H1 (cell line): ENCODE data around the gene COX6A2. TPM values are rescaled to one million over a fixed set of nuclear protein-coding genes. Genes with fewer than 3 reads are reported as not detected.

Source experiments
- BACH1 ChIP-seq: IDR thresholded peaks from 2 replicates; pipeline ENCODE4 v1.6.1; 2012; ENCODE audit warnings: low read length, improper control_type of control experiment
- CBX5 ChIP-seq: fragments of 300-800, 300-1000 bp; sonication (generic); IDR thresholded peaks from 2 replicates; pipeline ENCODE4 v1.7.1; 2016; ENCODE audit warnings: antibody characterized with exemption, low read length, low read depth
- CEBPB ChIP-seq: IDR thresholded peaks from 2 replicates; pipeline ENCODE4 v1.6.1; 2012; ENCODE audit warnings: low read depth, low read length
- CHD2 ChIP-seq: IDR thresholded peaks from 2 replicates; pipeline ENCODE4 v1.6.1; 2012; ENCODE audit warnings: low read length, improper control_type of control experiment
- CHD7 ChIP-seq: fragments of 300-600 bp; sonication (generic); IDR thresholded peaks from 2 replicates; pipeline ENCODE4 v1.7.1; 2012; ENCODE audit warnings: low read length, moderate library complexity, mild to moderate bottlenecking, inconsistent platforms; ENCODE audit not compliant: insufficient replicate concordance
- JUND ChIP-seq: IDR thresholded peaks from 2 replicates; pipeline ENCODE4 v1.6.1; 2011; ENCODE audit warnings: mild to moderate bottlenecking, improper control_type of control experiment, low read length
- MAFK ChIP-seq: IDR thresholded peaks from 2 replicates; pipeline ENCODE4 v1.6.1; 2012; ENCODE audit warnings: low read depth, mild to moderate bottlenecking, improper control_type of control experiment, low read length
- RFX5 ChIP-seq: IDR thresholded peaks from 2 replicates; pipeline ENCODE4 v1.6.1; 2011; ENCODE audit warnings: low read depth, low read length, improper control_type of control experiment, borderline replicate concordance
- TBP ChIP-seq: IDR thresholded peaks from 2 replicates; pipeline ENCODE4 v1.6.1; 2011; ENCODE audit warnings: low read depth, low read length, improper control_type of control experiment
- TCF12 ChIP-seq: IDR thresholded peaks from 2 replicates; pipeline ENCODE4 v1.6.1; 2011; ENCODE audit warnings: low read depth, mild to moderate bottlenecking, low read length
- USF2 ChIP-seq: IDR thresholded peaks from 2 replicates; pipeline ENCODE4 v1.6.1; 2011; ENCODE audit warnings: low read length, improper control_type of control experiment
- polyA plus RNA-seq, 7 experiments: library from polyadenylated mRNA; depleted of rRNA in 3 of 7; stranded (reverse) in 5 of 7; unstranded in 2 of 7; fragments of >200 nt in 5 of 7; fragments of 200-250 nt in 2 of 7; gene quantifications; 1 replicate in 5 of 7; 2 replicates in 1 of 7; 4 replicates in 1 of 7; pipeline versions ENCODE4 v1.2.1 to v1.2.3, GENCODE V29; 2011 to 2013; ENCODE audit warnings: missing spikeins in 2 of 7, mixed read lengths in 2 of 7
- total RNA-seq: library from RNA; stranded (reverse); fragmentation: NEBNext Ultra II Directional; extraction: Animal tissue kit (Norgen Biotek cat#: 25700); gene quantifications from 2 replicates; pipeline ENCODE4 v1.2.1, GENCODE V29; 2021

COX6A2 gene
- total and polyA plus RNA-seq, 2 of the 8 experiments (the other 6 are each of a cell fraction or from before 2014, with no cell fraction given), result 0.79 TPM; not detected in 1

- TF ChIP-seq CHD7 (no peak), MAFK (no peak), CEBPB (no peak), JUND (no peak), TCF12 (no peak), RFX5 (no peak), TBP (no peak), CHD2 (no peak), CBX5 (no peak), USF2 (no peak), BACH1 (no peak)
Measured at GRCh38 chr16:31430380-31431052, 2.4 kb upstream of the COX6A2 start (continued).
